Muscle layer of colon (tissue), 2 donors: ENCODE measurements around the gene CTNNA2.

Source experiments
- H3K27ac ChIP-seq: one replicate; pipeline ENCODE4 v1.7.0; 2013; ENCODE audit warnings: low read depth, mild to moderate bottlenecking, low read length, moderate library complexity
- H3K27me3 ChIP-seq, 2 donors: one replicate each; pipeline ENCODE4 v1.7.0; 2013; ENCODE audit warnings: low read length in 2 of 2, mild to moderate bottlenecking in 2 of 2; ENCODE audit not compliant: insufficient read depth in 2 of 2, control insufficient read depth in 1 of 2
- H3K36me3 ChIP-seq: one replicate; pipeline ENCODE4 v1.7.0; 2013; ENCODE audit warnings: mild to moderate bottlenecking, low read length; ENCODE audit not compliant: insufficient read depth
- H3K4me1 ChIP-seq: one replicate; pipeline ENCODE4 v1.7.0; 2013; ENCODE audit warnings: mild to moderate bottlenecking, low read length; ENCODE audit not compliant: insufficient read depth
- H3K4me3 ChIP-seq, 2 donors: one replicate each; pipeline ENCODE4 v1.7.0; 2013; ENCODE audit warnings: low read length in 2 of 2, low read depth in 1 of 2, mild to moderate bottlenecking in 1 of 2, moderate library complexity in 1 of 2
- H3K9ac ChIP-seq: one replicate; pipeline ENCODE4 v1.7.0; 2013; ENCODE audit warnings: low read length
- H3K9me3 ChIP-seq: one replicate; pipeline ENCODE4 v1.7.0; 2013; ENCODE audit warnings: mild to moderate bottlenecking, low read length
- donor health status: abdominal sarcoma.
- donor health status: Adenocarcinoma of cecum.

The CTNNA2 gene

GRCh38 chr2:79792090-79792489 is 279.2 kb downstream of the CTNNA2 start:
- Histone ChIP-seq H3K4me1 (no peaks in the 10 kb centered on the region), H3K36me3 (no peaks in the 10 kb centered on the region), H3K27ac (no peak overlapping the region), H3K4me3 (no peak overlapping the region), H3K9me3 (no peaks in the 10 kb centered on the region), H3K27me3 (no peaks in the 10 kb centered on the region), H3K9ac (no peak overlapping the region)

GRCh38 chr2:79793006-79793405 is 280.2 kb downstream of the CTNNA2 start:
- no peak overlapping the region for H3K9ac ChIP-seq
- H3K4me1 ChIP-seq = no peaks in the 10 kb centered on the region
- H3K36me3 ChIP-seq = no peaks in the 10 kb centered on the region
- H3K27me3 ChIP-seq = no peaks in the 10 kb centered on the region
- H3K4me3 ChIP-seq = no peak overlapping the region
- H3K9me3 ChIP-seq = no peaks in the 10 kb centered on the region
- H3K27ac ChIP-seq = no peak overlapping the region

GRCh38 chr2:79796641-79797040 is 283.8 kb downstream of the CTNNA2 start:
- H3K27me3 ChIP-seq = no peaks in the 10 kb centered on the region
- no peak overlapping the region for H3K9ac ChIP-seq
- H3K27ac ChIP-seq = no peak overlapping the region
- no peaks in the 10 kb centered on the region for H3K36me3 ChIP-seq
- no peaks in the 10 kb centered on the region for H3K4me1 ChIP-seq
- no peak overlapping the region for H3K4me3 ChIP-seq
- H3K9me3 ChIP-seq = no peaks in the 10 kb centered on the region

GRCh38 chr2:79798776-79799175 is 285.9 kb downstream of the CTNNA2 start:
- no peak overlapping the region for H3K27ac ChIP-seq
- no peak overlapping the region for H3K9ac ChIP-seq
- H3K4me1 ChIP-seq = no peaks in the 10 kb centered on the region
- H3K9me3 ChIP-seq = no peaks in the 10 kb centered on the region
- no peak overlapping the region for H3K4me3 ChIP-seq
- H3K36me3 ChIP-seq = no peaks in the 10 kb centered on the region
- H3K27me3 ChIP-seq = no peaks in the 10 kb centered on the region

GRCh38 chr2:79799729-79800128 is 286.9 kb downstream of the CTNNA2 start:
- H3K27ac ChIP-seq = no peak overlapping the region
- no peaks in the 10 kb centered on the region for H3K4me1 ChIP-seq
- no peak overlapping the region for H3K4me3 ChIP-seq
- H3K36me3 ChIP-seq = no peaks in the 10 kb centered on the region
- H3K9ac ChIP-seq = no peak overlapping the region
- no peaks in the 10 kb centered on the region for H3K27me3 ChIP-seq
- H3K9me3 ChIP-seq = no peaks in the 10 kb centered on the region

- no peak overlapping the region for H3K9ac ChIP-seq
- H3K36me3 ChIP-seq = no peaks in the 10 kb centered on the region
- no peak overlapping the region for H3K4me3 ChIP-seq
- H3K4me1 ChIP-seq = no peaks in the 10 kb centered on the region
- no peaks in the 10 kb centered on the region for H3K27me3 ChIP-seq
- no peaks in the 10 kb centered on the region for H3K9me3 ChIP-seq
- no peak overlapping the region for H3K27ac ChIP-seq
These were observed 288.2 kb downstream of the CTNNA2 start for GRCh38 chr2:79801082-79801481.

- no peaks in the 10 kb centered on the region for H3K27me3 ChIP-seq
These were observed 304.4 kb downstream of the CTNNA2 start for GRCh38 chr2:79817288-79817687.

GRCh38 chr2:79820281-79820680 is 307.4 kb downstream of the CTNNA2 start:
- H3K4me1 ChIP-seq = no peaks in the 10 kb centered on the region
- H3K36me3 ChIP-seq = no peaks in the 10 kb centered on the region
- H3K27me3 ChIP-seq = no peaks in the 10 kb centered on the region
- no peak overlapping the region for H3K4me3 ChIP-seq
- H3K9ac ChIP-seq = no peak overlapping the region
- H3K27ac ChIP-seq = no peak overlapping the region
- no peaks in the 10 kb centered on the region for H3K9me3 ChIP-seq

More at GRCh38 chr2:79817288-79817687, 304.4 kb downstream of the CTNNA2 start:
- Histone ChIP-seq H3K9ac (no peak overlapping the region), H3K27ac (no peak overlapping the region), H3K36me3 (no peaks in the 10 kb centered on the region), H3K4me3 (no peak overlapping the region), H3K4me1 (no peaks in the 10 kb centered on the region), H3K9me3 (no peaks in the 10 kb centered on the region)

GRCh38 chr2:79822136-79822535 is 309.3 kb downstream of the CTNNA2 start:
- no peaks in the 10 kb centered on the region for H3K27me3 ChIP-seq
- no peak overlapping the region for H3K9ac ChIP-seq
- no peaks in the 10 kb centered on the region for H3K36me3 ChIP-seq
- H3K4me3 ChIP-seq = no peak overlapping the region
- H3K4me1 ChIP-seq = no peaks in the 10 kb centered on the region
- H3K9me3 ChIP-seq = no peaks in the 10 kb centered on the region
- no peak overlapping the region for H3K27ac ChIP-seq

- H3K4me1 ChIP-seq = no peaks in the 10 kb centered on the region
- no peaks in the 10 kb centered on the region for H3K36me3 ChIP-seq
- H3K9me3 ChIP-seq = no peaks in the 10 kb centered on the region
- H3K4me3 ChIP-seq = no peak overlapping the region
- no peak overlapping the region for H3K27ac ChIP-seq
- H3K27me3 ChIP-seq = no peaks in the 10 kb centered on the region
- no peak overlapping the region for H3K9ac ChIP-seq
These were observed 311.4 kb downstream of the CTNNA2 start for GRCh38 chr2:79824086-79824786.

GRCh38 chr2:79827881-79828280 is 315.0 kb downstream of the CTNNA2 start:
- no peaks in the 10 kb centered on the region for H3K4me1 ChIP-seq
- no peaks in the 10 kb centered on the region for H3K27me3 ChIP-seq
- H3K9me3 ChIP-seq = no peaks in the 10 kb centered on the region
- H3K36me3 ChIP-seq = no peaks in the 10 kb centered on the region
- no peak overlapping the region for H3K4me3 ChIP-seq
- no peak overlapping the region for H3K27ac ChIP-seq
- no peak overlapping the region for H3K9ac ChIP-seq

GRCh38 chr2:79830501-79830900 is 317.6 kb downstream of the CTNNA2 start:
- Histone ChIP-seq H3K4me3 (no peak overlapping the region), H3K27me3 (no peaks in the 10 kb centered on the region), H3K9me3 (no peaks in the 10 kb centered on the region), H3K4me1 (no peaks in the 10 kb centered on the region), H3K36me3 (no peaks in the 10 kb centered on the region), H3K9ac (no peak overlapping the region), H3K27ac (no peak overlapping the region)
